SK-N-SH (cell line): ENCODE measurements around the gene CDH4. TPM values are rescaled to one million over a fixed set of nuclear protein-coding genes. Genes with fewer than 3 reads are reported as not detected.

Experiments
- CTCF ChIA-PET: fragments of 300-600, 350-600 bp; formaldehyde crosslinking; extraction: SDS; loops from one replicate; lab custom pipeline; 2021; lab: Yijun Ruan, JAX
- POLR2A ChIA-PET: fragments of 350-600 bp; sonication (Branson Sonifier 250); formaldehyde crosslinking; extraction: SDS; loops from one replicate; lab custom pipeline; 2020; ENCODE audit warnings: antibody characterized with exemption, inconsistent platforms; lab: Yijun Ruan, JAX
- DNase-seq: peaks from one replicate; pipeline ENCODE4 v3.0.0; 2012
- H2AFZ ChIP-seq: fragments of 200-600 bp; sonication (generic); 2 replicates; pipeline ENCODE4 v1.8.1; 2016; ENCODE audit warnings: antibody characterized with exemption, mild to moderate bottlenecking, low read depth
- H3F3A ChIP-seq: fragments of 200-600 bp; sonication (generic); replicated peaks from 2 replicates; pipeline ENCODE3; 2016; ENCODE audit warnings: antibody characterized with exemption, mild to moderate bottlenecking; ENCODE audit not compliant: insufficient read depth
- H3K27ac ChIP-seq, 2 experiments: fragments of 200-500 bp in 1 of 2; fragments of 200-600 bp in 1 of 2; sonication (Bioruptor generic) in 1 of 2; sonication (generic), shearing (Covaris generic) in 1 of 2; 2 replicates each; pipeline versions ENCODE4 v1.5.1 to v1.6.1; 2014 to 2016; ENCODE audit warnings: low read depth in 2 of 2, inconsistent platforms in 1 of 2, low read length in 1 of 2, mild to moderate bottlenecking in 1 of 2, mixed read lengths in 1 of 2
- H3K27me3 ChIP-seq: fragments of 200-600 bp; sonication (generic), shearing (Covaris generic); 2 replicates; pipeline ENCODE4 v1.6.1; 2016; ENCODE audit warnings: mixed run types; ENCODE audit not compliant: insufficient read depth
- H3K36me3 ChIP-seq, 2 experiments: fragments of 200-500 bp in 1 of 2; fragments of 200-600 bp in 1 of 2; sonication (Bioruptor generic) in 1 of 2; sonication (generic) in 1 of 2; replicated peaks in 1 of 2; 2 replicates each; pipeline versions ENCODE3 to v1.5.1; 2014 to 2016; ENCODE audit warnings: low read length in 1 of 2, mild to moderate bottlenecking in 1 of 2; ENCODE audit not compliant: insufficient read depth in 2 of 2, control insufficient read depth in 1 of 2
- H3K4me1 ChIP-seq, 2 experiments: fragments of 200-500 bp in 1 of 2; fragments of 200-600 bp in 1 of 2; sonication (Bioruptor generic) in 1 of 2; sonication (generic), shearing (Covaris generic) in 1 of 2; 2 replicates each; pipeline versions ENCODE4 v1.5.1 to v1.6.1; 2014 to 2016; ENCODE audit warnings: low read depth in 1 of 2, low read length in 1 of 2, mixed run types in 1 of 2; ENCODE audit not compliant: insufficient read depth in 2 of 2, control insufficient read depth in 1 of 2
- H3K4me2 ChIP-seq: fragments of 200-600 bp; sonication (generic), shearing (Covaris generic); 2 replicates; pipeline ENCODE4 v1.6.1; 2017; ENCODE audit warnings: mixed run types
- H3K4me3 ChIP-seq, 2 experiments: fragments of 200-500 bp in 1 of 2; fragments of 200-600 bp in 1 of 2; sonication (Bioruptor generic) in 1 of 2; sonication (generic), shearing (Covaris generic) in 1 of 2; 2 replicates each; pipeline versions ENCODE4 v1.5.1 to v1.8.1; 2014 to 2016; ENCODE audit warnings: low read depth in 2 of 2, inconsistent platforms in 1 of 2, low read length in 1 of 2, mild to moderate bottlenecking in 1 of 2, mixed read lengths in 1 of 2, moderate library complexity in 1 of 2
- H3K79me2 ChIP-seq: fragments of 200-600 bp; sonication (generic); 2 replicates; pipeline ENCODE4 v1.8.1; 2017; ENCODE audit warnings: mild to moderate bottlenecking; ENCODE audit not compliant: insufficient read depth
- H3K9ac ChIP-seq: fragments of 200-600 bp; sonication (generic); 2 replicates; pipeline ENCODE4 v1.6.1; 2017; ENCODE audit warnings: mixed run types
- H3K9me2 ChIP-seq: fragments of 200-600 bp; sonication (generic); 2 replicates; pipeline ENCODE4 v1.6.1; 2017; ENCODE audit warnings: mixed run types
- H3K9me3 ChIP-seq: fragments of 200-600 bp; sonication (generic); 2 replicates; pipeline ENCODE4 v1.6.1; 2017; ENCODE audit warnings: mixed run types, mild to moderate bottlenecking, moderate library complexity
- H4K20me1 ChIP-seq: fragments of 200-600 bp; sonication (generic); 2 replicates; pipeline ENCODE4 v1.6.1; 2017; ENCODE audit warnings: mild to moderate bottlenecking, mixed run types; ENCODE audit not compliant: insufficient read depth
- CTCF ChIP-seq: fragments of 200-600 bp; sonication (generic); IDR thresholded peaks from 2 replicates; pipeline ENCODE4 v1.6.1; 2017; ENCODE audit warnings: antibody characterized with exemption, mild to moderate bottlenecking, moderate library complexity
- EZH2phosphoT487 ChIP-seq: fragments of 200-600 bp; sonication (generic); IDR thresholded peaks from 2 replicates; pipeline ENCODE4 v1.6.1; 2017; ENCODE audit warnings: low read depth, mixed run types, mild to moderate bottlenecking, antibody characterized with exemption, moderate library complexity, borderline replicate concordance
- FOSL2 ChIP-seq: IDR thresholded peaks from 2 replicates; pipeline ENCODE4 v1.4.0; 2012; ENCODE audit warnings: low read depth, mild to moderate bottlenecking, moderate library complexity, borderline replicate concordance
- FOXJ3 ChIP-seq: sonication (generic); formaldehyde crosslinking; IDR thresholded peaks from 2 replicates; pipeline ENCODE4 v1.5.1; 2020; ENCODE audit warnings: mild to moderate bottlenecking, missing genetic modification reagents
- FOXM1 ChIP-seq: IDR thresholded peaks from 2 replicates; pipeline ENCODE4 v1.4.0; 2012; ENCODE audit warnings: low read depth, mild to moderate bottlenecking
- GABPA ChIP-seq: IDR thresholded peaks from 2 replicates; pipeline ENCODE4 v1.4.0; 2012; ENCODE audit warnings: low read depth, mild to moderate bottlenecking
- JUND ChIP-seq: IDR thresholded peaks from 2 replicates; pipeline ENCODE4 v1.4.0; 2012
- NRF1 ChIP-seq: IDR thresholded peaks from 2 replicates; pipeline ENCODE4 v1.6.1; 2012; ENCODE audit warnings: low read depth, mild to moderate bottlenecking, low read length
- RAD21 ChIP-seq: IDR thresholded peaks from 2 replicates; pipeline ENCODE4 v1.6.1; 2012; ENCODE audit warnings: mild to moderate bottlenecking, low read length
- REST ChIP-seq: IDR thresholded peaks from 2 replicates; pipeline ENCODE4 v1.6.1; 2012; ENCODE audit warnings: mild to moderate bottlenecking, low read depth, low read length, moderate library complexity
- TAF1 ChIP-seq: IDR thresholded peaks from 2 replicates; pipeline ENCODE4 v1.6.1; 2012; ENCODE audit warnings: low read depth, mild to moderate bottlenecking, low read length, moderate library complexity, borderline replicate concordance
- TCF12 ChIP-seq: IDR thresholded peaks from 2 replicates; pipeline ENCODE4 v1.4.0; 2012
- TEAD4 ChIP-seq: IDR thresholded peaks from 2 replicates; pipeline ENCODE4 v1.4.0; 2012; ENCODE audit warnings: mild to moderate bottlenecking, borderline replicate concordance; ENCODE audit not compliant: insufficient read depth
- ZBTB33 ChIP-seq: IDR thresholded peaks from 2 replicates; pipeline ENCODE4 v1.4.0; 2012; ENCODE audit warnings: low read depth, borderline replicate concordance
- WGBS: methylation state at CpG from one replicate; pipeline ENCODE4 v1.1.6; 2017; ENCODE audit warnings: low lambda C conversion rate; 5-methylcytosine and 5-hydroxymethylcytosine counted together
- polyA plus RNA-seq, 3 experiments: library from polyadenylated mRNA; depleted of rRNA; stranded (reverse); fragments of >200 nt; gene quantifications; 2 replicates each; pipeline ENCODE4 v1.2.3, GENCODE V29; 2012

Gene CDH4
- polyA plus RNA-seq, 1 of the 3 experiments (the other 2 are of a cell fraction) = not detected

- no peak for TF ChIP-seq ZBTB33
- no peak for TF ChIP-seq JUND
- TF ChIP-seq, all 33 proteins: peak for 0
Measured at GRCh38 chr20:61778495-61778863, 526.4 kb downstream of the CDH4 start (continued).

- H3K9me2 ChIP-seq = no peaks in the 10 kb centered on the region
- H3F3A ChIP-seq = no peaks in the 10 kb centered on the region
- H4K20me1 ChIP-seq = no peaks in the 10 kb centered on the region
- H3K9ac ChIP-seq = no peak overlapping the region
- H3K79me2 ChIP-seq = no peaks in the 10 kb centered on the region
- H3K36me3 ChIP-seq = no peaks in the 10 kb centered on the region
- ChIA-PET CTCF (no interaction called here), POLR2A (no interaction called here)
- no peaks in the 10 kb centered on the region for H3K4me1 ChIP-seq
- no peak overlapping the region for H3K4me3 ChIP-seq
- H2AFZ ChIP-seq = no peak overlapping the region
- no peak for DNase-seq
- H3K27me3 ChIP-seq = no peaks in the 10 kb centered on the region
- TF ChIP-seq RAD21 (no peak), REST (no peak), TCF12 (no peak), FOSL2 (no peak), TEAD4 (no peak)
- WGBS = 39% methylated on average over 17 of the region's 27 CpGs
- H3K4me2 ChIP-seq = no peak overlapping the region
- H3K27ac ChIP-seq = no peak overlapping the region
- H3K9me3 ChIP-seq = no peaks in the 10 kb centered on the region
Measured at GRCh38 chr20:61779176-61779965, 527.3 kb downstream of the CDH4 start.

GRCh38 chr20:61780066-61780465 lies 528.0 kb downstream of the CDH4 start:
- Histone ChIP-seq H3K9me2 (no peaks in the 10 kb centered on the region), H3K4me3 (no peak overlapping the region), H2AFZ (no peak overlapping the region), H3K27me3 (no peaks in the 10 kb centered on the region), H3K36me3 (no peaks in the 10 kb centered on the region), H3K27ac (no peak overlapping the region), H3K9me3 (no peaks in the 10 kb centered on the region), H3K79me2 (no peaks in the 10 kb centered on the region), H4K20me1 (no peaks in the 10 kb centered on the region), H3K4me2 (no peak overlapping the region), H3K9ac (no peak overlapping the region), H3K4me1 (no peaks in the 10 kb centered on the region), H3F3A (no peaks in the 10 kb centered on the region)
- CTCF ChIA-PET = no interaction called here
- WGBS = 55% methylated on average over 5 of the region's 7 CpGs
- POLR2A ChIA-PET = no interaction called here
- no peak for DNase-seq
- no peak for TF ChIP-seq TAF1
- TF ChIP-seq CTCF = no peak
- no peak for TF ChIP-seq FOXJ3 (CRISPR knock-in tag)
- no peak for TF ChIP-seq FOXM1
- no peak for TF ChIP-seq NRF1
- no peak for TF ChIP-seq EZH2phosphoT487
- TF ChIP-seq GABPA = no peak
